GM18526 (cell line): ENCODE data around the gene GABRB1.

Source experiments
- POLR2A ChIP-seq: IDR thresholded peaks from 3 replicates; pipeline ENCODE4 v1.6.1; 2011; ENCODE audit not compliant: insufficient read length; ENCODE audit errors: extremely low read depth

GABRB1 gene

GRCh38 chr4:47210828-47211227, 179.5 kb downstream of the GABRB1 start:
- TF ChIP-seq POLR2A: no peak

GRCh38 chr4:47213106-47213505, 181.7 kb downstream of the GABRB1 start:
- no peak for TF ChIP-seq POLR2A

- TF ChIP-seq POLR2A: no peak
These were observed 182.2 kb downstream of the GABRB1 start for GRCh38 chr4:47213539-47213938.

- no peak for TF ChIP-seq POLR2A
These were observed 182.6 kb downstream of the GABRB1 start for GRCh38 chr4:47213971-47214370.

GRCh38 chr4:47215759-47216158, 184.4 kb downstream of the GABRB1 start:
- no peak for TF ChIP-seq POLR2A

GRCh38 chr4:47217291-47217690, 185.9 kb downstream of the GABRB1 start:
- no peak for TF ChIP-seq POLR2A

- no peak for TF ChIP-seq POLR2A
These were observed 186.5 kb downstream of the GABRB1 start for GRCh38 chr4:47217884-47218283.

- no peak for TF ChIP-seq POLR2A
These were observed 187.3 kb downstream of the GABRB1 start for GRCh38 chr4:47218631-47219030.

- TF ChIP-seq POLR2A: no peak
These were observed 188.2 kb downstream of the GABRB1 start for GRCh38 chr4:47219586-47219985.

GRCh38 chr4:47221721-47222120, 190.4 kb downstream of the GABRB1 start:
- TF ChIP-seq POLR2A: no peak

GRCh38 chr4:47222276-47222675, 190.9 kb downstream of the GABRB1 start:
- TF ChIP-seq POLR2A: no peak

GRCh38 chr4:47224361-47224760, 193.0 kb downstream of the GABRB1 start:
- TF ChIP-seq POLR2A: no peak

- no peak for TF ChIP-seq POLR2A
These were observed 204.4 kb downstream of the GABRB1 start for GRCh38 chr4:47235721-47236120.

- TF ChIP-seq POLR2A: no peak
These were observed 207.3 kb downstream of the GABRB1 start for GRCh38 chr4:47238667-47239066.

- TF ChIP-seq POLR2A: no peak
These were observed 208.3 kb downstream of the GABRB1 start for GRCh38 chr4:47239649-47240048.

- no peak for TF ChIP-seq POLR2A
These were observed 220.2 kb downstream of the GABRB1 start for GRCh38 chr4:47251348-47252135.

GRCh38 chr4:47263721-47264120, 232.4 kb downstream of the GABRB1 start:
- no peak for TF ChIP-seq POLR2A
